ENCODE data around the gene CAB39L. TPM values are rescaled to one million over a fixed set of nuclear protein-coding genes. Genes with fewer than 3 reads are reported as not detected.

Gene CAB39L
- total and polyA plus RNA-seq, 2 experiments from 2014 or later, result 3.3 to 4.4 TPM

DNA sequence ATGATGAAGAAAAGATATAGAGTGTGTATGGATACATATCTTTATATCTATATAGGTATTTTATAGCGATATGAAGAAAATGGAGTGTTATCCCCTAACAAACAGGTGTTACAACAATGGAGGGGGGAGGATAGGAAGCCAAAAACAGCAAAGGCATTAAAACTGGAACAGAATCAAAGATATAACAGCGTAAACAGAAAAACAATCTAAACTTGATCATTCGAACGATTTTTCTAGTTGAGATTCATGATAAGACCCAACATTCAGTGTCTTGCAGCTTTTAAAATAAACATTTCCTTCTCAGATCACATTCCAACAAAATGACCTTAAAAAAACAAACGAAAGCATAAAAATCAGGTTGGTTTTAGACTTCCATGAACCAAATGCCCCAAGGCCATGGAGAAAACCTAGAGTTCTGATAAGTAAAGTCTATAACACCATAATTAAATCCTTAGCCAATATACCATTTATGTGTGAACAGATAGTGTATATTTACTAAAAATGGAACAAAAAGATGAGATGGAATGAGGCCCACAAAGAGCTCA lies 55.7 kb downstream of the CAB39L start:
- peaks cover 8% of the 10 kb centered on the region for H3K4me1 Mint-ChIP-seq
- Histone ChIP-seq H3K4me1 (ENCODE audit: insufficient read depth) (0 out of 2 replicates have a peak, but pooled peaks cover 2% of the 10 kb centered on the region), H3K36me3 (ENCODE audit: insufficient read depth) (no peaks in the 10 kb centered on the region), H3K27ac (ENCODE audit: low read depth) (no peak overlapping the region), H4K20me1 (replicated peaks; ENCODE audit: insufficient read depth) (no peaks in the 10 kb centered on the region), H3F3A (replicated peaks; ENCODE audit: low read depth) (no peaks in the 10 kb centered on the region), H3K9me2 (ENCODE audit: insufficient read depth) (no peaks in the 10 kb centered on the region), H3K4me3 (no peak overlapping the region), H3K27me3 (ENCODE audit: insufficient read depth) (peaks cover 31% of the 10 kb centered on the region; the same call in 1 of the 2 replicates), H2AFZ (no peak overlapping the region), H3K4me2 (no peak overlapping the region), H3K79me2 (replicated peaks; ENCODE audit: insufficient read depth) (no peaks in the 10 kb centered on the region)
- TF ChIP-seq STAT1 (IDR thresholded peaks at IDR 0.05; ENCODE audit: unreplicated experiment) (no peak), POLR2AphosphoS5 (IDR thresholded peaks at IDR 0.05; ENCODE audit: low read depth) (no peak), EZH2 (IDR thresholded peaks at IDR 0.05; ENCODE audit: low read depth, unreplicated experiment) (no peak), CTCF (conservative IDR thresholded peaks at IDR 0.05; ENCODE audit: low read depth in 2 of 2) (no peak), EZH2phosphoT487 (IDR thresholded peaks at IDR 0.05; ENCODE audit: unreplicated experiment) (no peak), ZNF462 (CRISPR knock-in tag; IDR thresholded peaks at IDR 0.05) (no peak)
- TF ChIP-seq, protein P1, sequence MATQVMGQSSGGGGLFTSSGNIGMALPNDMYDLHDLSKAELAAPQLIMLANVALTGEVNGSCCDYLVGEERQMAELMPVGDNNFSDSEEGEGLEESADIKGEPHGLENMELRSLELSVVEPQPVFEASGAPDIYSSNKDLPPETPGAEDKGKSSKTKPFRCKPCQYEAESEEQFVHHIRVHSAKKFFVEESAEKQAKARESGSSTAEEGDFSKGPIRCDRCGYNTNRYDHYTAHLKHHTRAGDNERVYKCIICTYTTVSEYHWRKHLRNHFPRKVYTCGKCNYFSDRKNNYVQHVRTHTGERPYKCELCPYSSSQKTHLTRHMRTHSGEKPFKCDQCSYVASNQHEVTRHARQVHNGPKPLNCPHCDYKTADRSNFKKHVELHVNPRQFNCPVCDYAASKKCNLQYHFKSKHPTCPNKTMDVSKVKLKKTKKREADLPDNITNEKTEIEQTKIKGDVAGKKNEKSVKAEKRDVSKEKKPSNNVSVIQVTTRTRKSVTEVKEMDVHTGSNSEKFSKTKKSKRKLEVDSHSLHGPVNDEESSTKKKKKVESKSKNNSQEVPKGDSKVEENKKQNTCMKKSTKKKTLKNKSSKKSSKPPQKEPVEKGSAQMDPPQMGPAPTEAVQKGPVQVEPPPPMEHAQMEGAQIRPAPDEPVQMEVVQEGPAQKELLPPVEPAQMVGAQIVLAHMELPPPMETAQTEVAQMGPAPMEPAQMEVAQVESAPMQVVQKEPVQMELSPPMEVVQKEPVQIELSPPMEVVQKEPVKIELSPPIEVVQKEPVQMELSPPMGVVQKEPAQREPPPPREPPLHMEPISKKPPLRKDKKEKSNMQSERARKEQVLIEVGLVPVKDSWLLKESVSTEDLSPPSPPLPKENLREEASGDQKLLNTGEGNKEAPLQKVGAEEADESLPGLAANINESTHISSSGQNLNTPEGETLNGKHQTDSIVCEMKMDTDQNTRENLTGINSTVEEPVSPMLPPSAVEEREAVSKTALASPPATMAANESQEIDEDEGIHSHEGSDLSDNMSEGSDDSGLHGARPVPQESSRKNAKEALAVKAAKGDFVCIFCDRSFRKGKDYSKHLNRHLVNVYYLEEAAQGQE (IDR thresholded peaks at IDR 0.05; ENCODE audit: unreplicated experiment), result no peak
- H3K36me3 Mint-ChIP-seq (ENCODE audit: low read depth), result no peaks in the 10 kb centered on the region
- H3K4me3 Mint-ChIP-seq, result no peak overlapping the region
- H3K9me3 Mint-ChIP-seq, result no peaks in the 10 kb centered on the region
- DNase-seq (ENCODE audit: low spot score), result no peak
- peaks cover 6% of the 10 kb centered on the region for H3K27me3 Mint-ChIP-seq (ENCODE audit: insufficient read depth, low read depth, poor library complexity)
- H3K27ac Mint-ChIP-seq, result no peak overlapping the region
- ATAC-seq, result no peak

Data from GM23338 (cell line).